ENCODE results near the gene SERPINB6. TPM values are rescaled to one million over a fixed set of nuclear protein-coding genes. Genes with fewer than 3 reads are reported as not detected.

SERPINB6 gene
- polyA plus RNA-seq, 1 of the 3 experiments (the other 2 are of a cell fraction), result 102 TPM

DNA sequence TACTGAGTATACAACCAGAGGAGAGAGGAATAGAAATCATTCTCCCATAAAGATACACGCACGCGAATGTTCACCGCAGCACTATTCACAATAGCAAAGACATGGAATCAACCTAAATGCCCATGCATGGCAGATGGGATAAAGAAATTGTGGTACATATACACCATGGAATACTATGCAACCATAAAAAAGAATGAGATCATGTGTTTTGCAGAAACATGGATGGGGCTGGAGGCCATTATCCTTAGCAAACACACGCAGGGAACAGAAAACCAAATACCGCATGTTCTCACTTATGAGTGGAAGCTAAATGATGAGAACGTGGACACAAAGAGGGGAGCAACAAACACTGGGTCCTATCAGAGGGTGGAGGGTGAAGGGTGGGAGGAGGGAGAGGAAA is 3.4 kb downstream of the SERPINB6 start:
- Histone ChIP-seq H3K4me1 (ENCODE audit: control insufficient read depth in 1 of 2, insufficient read depth in 2 of 2, low read depth in 1 of 2, low read length in 1 of 2) (peaks cover 6 to 9% of the 10 kb centered on the region in 2 experiments; a peak in 3 of 4 replicates), H3K9me3 (no peaks in the 10 kb centered on the region), H3K9me2 (no peaks in the 10 kb centered on the region), H3K36me3 (replicated peaks in 1 of 2; ENCODE audit: control insufficient read depth in 1 of 2, insufficient read depth in 2 of 2, low read length in 1 of 2) (peaks cover 0 to 3% of the 10 kb centered on the region in 2 experiments), H3F3A (replicated peaks; ENCODE audit: insufficient read depth) (peaks cover 29% of the 10 kb centered on the region), H3K27me3 (ENCODE audit: insufficient read depth) (no peaks in the 10 kb centered on the region), H3K79me2 (ENCODE audit: insufficient read depth) (peaks cover 82% of the 10 kb centered on the region), H4K20me1 (ENCODE audit: insufficient read depth) (no peaks in the 10 kb centered on the region), H2AFZ (ENCODE audit: low read depth) (no peak overlapping the region), H3K4me3 (ENCODE audit: low read depth in 2 of 2, low read length in 1 of 2) (no peak overlapping the region), H3K27ac (ENCODE audit: low read depth in 2 of 2, low read length in 1 of 2) (no peak overlapping the region), H3K4me2 (no peak overlapping the region), H3K9ac (no peak overlapping the region)
- WGBS (ENCODE audit: low lambda C conversion rate), result 96% methylated on average over 7 of the region's 7 CpGs
- no peak for DNase-seq
- ChIA-PET POLR2A (no interaction called here), CTCF (interaction anchor here (1.0 kb wide), 1 partner anchor 15 kb away, joined by 3 read pairs; no protein-coding TSS in a partner anchor)
- TF ChIP-seq NRF1 (IDR thresholded peaks at IDR 0.05; ENCODE audit: low read depth, low read length), result no peak
- TF ChIP-seq TEAD4 (IDR thresholded peaks at IDR 0.05; ENCODE audit: borderline replicate concordance, insufficient read depth), result no peak
- TF ChIP-seq TAF1 (IDR thresholded peaks at IDR 0.05; ENCODE audit: borderline replicate concordance, low read depth, low read length), result no peak
- TF ChIP-seq EZH2phosphoT487 (IDR thresholded peaks at IDR 0.05; ENCODE audit: borderline replicate concordance, low read depth), result no peak
- no peak for TF ChIP-seq RFX5 (IDR thresholded peaks at IDR 0.05; ENCODE audit: low read length)
- TF ChIP-seq, protein P1, sequence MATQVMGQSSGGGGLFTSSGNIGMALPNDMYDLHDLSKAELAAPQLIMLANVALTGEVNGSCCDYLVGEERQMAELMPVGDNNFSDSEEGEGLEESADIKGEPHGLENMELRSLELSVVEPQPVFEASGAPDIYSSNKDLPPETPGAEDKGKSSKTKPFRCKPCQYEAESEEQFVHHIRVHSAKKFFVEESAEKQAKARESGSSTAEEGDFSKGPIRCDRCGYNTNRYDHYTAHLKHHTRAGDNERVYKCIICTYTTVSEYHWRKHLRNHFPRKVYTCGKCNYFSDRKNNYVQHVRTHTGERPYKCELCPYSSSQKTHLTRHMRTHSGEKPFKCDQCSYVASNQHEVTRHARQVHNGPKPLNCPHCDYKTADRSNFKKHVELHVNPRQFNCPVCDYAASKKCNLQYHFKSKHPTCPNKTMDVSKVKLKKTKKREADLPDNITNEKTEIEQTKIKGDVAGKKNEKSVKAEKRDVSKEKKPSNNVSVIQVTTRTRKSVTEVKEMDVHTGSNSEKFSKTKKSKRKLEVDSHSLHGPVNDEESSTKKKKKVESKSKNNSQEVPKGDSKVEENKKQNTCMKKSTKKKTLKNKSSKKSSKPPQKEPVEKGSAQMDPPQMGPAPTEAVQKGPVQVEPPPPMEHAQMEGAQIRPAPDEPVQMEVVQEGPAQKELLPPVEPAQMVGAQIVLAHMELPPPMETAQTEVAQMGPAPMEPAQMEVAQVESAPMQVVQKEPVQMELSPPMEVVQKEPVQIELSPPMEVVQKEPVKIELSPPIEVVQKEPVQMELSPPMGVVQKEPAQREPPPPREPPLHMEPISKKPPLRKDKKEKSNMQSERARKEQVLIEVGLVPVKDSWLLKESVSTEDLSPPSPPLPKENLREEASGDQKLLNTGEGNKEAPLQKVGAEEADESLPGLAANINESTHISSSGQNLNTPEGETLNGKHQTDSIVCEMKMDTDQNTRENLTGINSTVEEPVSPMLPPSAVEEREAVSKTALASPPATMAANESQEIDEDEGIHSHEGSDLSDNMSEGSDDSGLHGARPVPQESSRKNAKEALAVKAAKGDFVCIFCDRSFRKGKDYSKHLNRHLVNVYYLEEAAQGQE (IDR thresholded peaks at IDR 0.05; ENCODE audit: low read depth, low read length), result no peak
- TF ChIP-seq GABPA (IDR thresholded peaks at IDR 0.05; ENCODE audit: low read depth), result no peak
- TF ChIP-seq FOSL2 (IDR thresholded peaks at IDR 0.05; ENCODE audit: borderline replicate concordance, low read depth), result no peak
- TF ChIP-seq, protein P2, sequence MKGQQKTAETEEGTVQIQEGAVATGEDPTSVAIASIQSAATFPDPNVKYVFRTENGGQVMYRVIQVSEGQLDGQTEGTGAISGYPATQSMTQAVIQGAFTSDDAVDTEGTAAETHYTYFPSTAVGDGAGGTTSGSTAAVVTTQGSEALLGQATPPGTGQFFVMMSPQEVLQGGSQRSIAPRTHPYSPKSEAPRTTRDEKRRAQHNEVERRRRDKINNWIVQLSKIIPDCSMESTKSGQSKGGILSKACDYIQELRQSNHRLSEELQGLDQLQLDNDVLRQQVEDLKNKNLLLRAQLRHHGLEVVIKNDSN (IDR thresholded peaks at IDR 0.05; ENCODE audit: borderline replicate concordance, low read depth), result no peak
- TF ChIP-seq, protein P3, sequence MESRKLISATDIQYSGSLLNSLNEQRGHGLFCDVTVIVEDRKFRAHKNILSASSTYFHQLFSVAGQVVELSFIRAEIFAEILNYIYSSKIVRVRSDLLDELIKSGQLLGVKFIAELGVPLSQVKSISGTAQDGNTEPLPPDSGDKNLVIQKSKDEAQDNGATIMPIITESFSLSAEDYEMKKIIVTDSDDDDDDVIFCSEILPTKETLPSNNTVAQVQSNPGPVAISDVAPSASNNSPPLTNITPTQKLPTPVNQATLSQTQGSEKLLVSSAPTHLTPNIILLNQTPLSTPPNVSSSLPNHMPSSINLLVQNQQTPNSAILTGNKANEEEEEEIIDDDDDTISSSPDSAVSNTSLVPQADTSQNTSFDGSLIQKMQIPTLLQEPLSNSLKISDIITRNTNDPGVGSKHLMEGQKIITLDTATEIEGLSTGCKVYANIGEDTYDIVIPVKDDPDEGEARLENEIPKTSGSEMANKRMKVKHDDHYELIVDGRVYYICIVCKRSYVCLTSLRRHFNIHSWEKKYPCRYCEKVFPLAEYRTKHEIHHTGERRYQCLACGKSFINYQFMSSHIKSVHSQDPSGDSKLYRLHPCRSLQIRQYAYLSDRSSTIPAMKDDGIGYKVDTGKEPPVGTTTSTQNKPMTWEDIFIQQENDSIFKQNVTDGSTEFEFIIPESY (IDR thresholded peaks at IDR 0.05; ENCODE audit: borderline replicate concordance, low read depth), result no peak
- TF ChIP-seq, protein P4, sequence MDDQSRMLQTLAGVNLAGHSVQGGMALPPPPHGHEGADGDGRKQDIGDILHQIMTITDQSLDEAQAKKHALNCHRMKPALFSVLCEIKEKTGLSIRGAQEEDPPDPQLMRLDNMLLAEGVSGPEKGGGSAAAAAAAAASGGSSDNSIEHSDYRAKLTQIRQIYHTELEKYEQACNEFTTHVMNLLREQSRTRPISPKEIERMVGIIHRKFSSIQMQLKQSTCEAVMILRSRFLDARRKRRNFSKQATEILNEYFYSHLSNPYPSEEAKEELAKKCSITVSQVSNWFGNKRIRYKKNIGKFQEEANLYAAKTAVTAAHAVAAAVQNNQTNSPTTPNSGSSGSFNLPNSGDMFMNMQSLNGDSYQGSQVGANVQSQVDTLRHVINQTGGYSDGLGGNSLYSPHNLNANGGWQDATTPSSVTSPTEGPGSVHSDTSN (IDR thresholded peaks at IDR 0.05), result no peak
- TF ChIP-seq JUND (IDR thresholded peaks at IDR 0.05), result no peak
- TF ChIP-seq SIN3A (IDR thresholded peaks at IDR 0.05; ENCODE audit: borderline replicate concordance, low read depth, low read length), result no peak
- TF ChIP-seq CHD2 (IDR thresholded peaks at IDR 0.05; ENCODE audit: low read length, partially characterized antibody), result no peak
- no peak for TF ChIP-seq NFIC (IDR thresholded peaks at IDR 0.05; ENCODE audit: borderline replicate concordance)
- TF ChIP-seq, protein P5, sequence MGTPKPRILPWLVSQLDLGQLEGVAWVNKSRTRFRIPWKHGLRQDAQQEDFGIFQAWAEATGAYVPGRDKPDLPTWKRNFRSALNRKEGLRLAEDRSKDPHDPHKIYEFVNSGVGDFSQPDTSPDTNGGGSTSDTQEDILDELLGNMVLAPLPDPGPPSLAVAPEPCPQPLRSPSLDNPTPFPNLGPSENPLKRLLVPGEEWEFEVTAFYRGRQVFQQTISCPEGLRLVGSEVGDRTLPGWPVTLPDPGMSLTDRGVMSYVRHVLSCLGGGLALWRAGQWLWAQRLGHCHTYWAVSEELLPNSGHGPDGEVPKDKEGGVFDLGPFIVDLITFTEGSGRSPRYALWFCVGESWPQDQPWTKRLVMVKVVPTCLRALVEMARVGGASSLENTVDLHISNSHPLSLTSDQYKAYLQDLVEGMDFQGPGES (IDR thresholded peaks at IDR 0.05; ENCODE audit: low read depth, low read length), result no peak
- TF ChIP-seq FOXM1 (IDR thresholded peaks at IDR 0.05; ENCODE audit: low read depth), result no peak
- TF ChIP-seq POLR2AphosphoS5 (IDR thresholded peaks at IDR 0.05; ENCODE audit: low read depth, low read length), result no peak

Data from SK-N-SH (cell line).